Ascending aorta (tissue), 2 donors: ENCODE data around the gene RPL5. TPM values are rescaled to one million over a fixed set of nuclear protein-coding genes. Genes with fewer than 3 reads are reported as not detected.

ENCODE experiments used
- DNase-seq, 2 donors: peaks; one replicate each; pipeline ENCODE4 v3.0.0-alpha.2; 2019; ENCODE audit warnings: low spot score in 2 of 2
- H3K27ac ChIP-seq, 2 donors: fragments of 200-600 bp; sonication (generic); one replicate each; pipeline ENCODE4 v1.5.1; 2016 to 2017; ENCODE audit warnings: mild to moderate bottlenecking in 1 of 2
- H3K27me3 ChIP-seq: fragments of 200-600 bp; sonication (generic); one replicate; pipeline ENCODE4 v1.5.1; 2017
- H3K36me3 ChIP-seq, 2 donors: fragments of 200-600 bp; sonication (generic); one replicate each; pipeline ENCODE4 v1.5.1; 2016
- H3K4me1 ChIP-seq, 2 donors: fragments of 200-600 bp; sonication (generic); one replicate each; pipeline ENCODE4 v1.5.1; 2016 to 2017; ENCODE audit warnings: mild to moderate bottlenecking in 1 of 2
- H3K4me3 ChIP-seq, 2 donors: fragments of 200-600 bp; sonication (generic); one replicate each; pipeline ENCODE4 v1.5.1; 2016 to 2017; ENCODE audit warnings: mild to moderate bottlenecking in 1 of 2
- H3K9me3 ChIP-seq, 2 donors: fragments of 200-600 bp; sonication (generic); one replicate each; pipeline ENCODE4 v1.5.1; 2016
- CTCF ChIP-seq, 3 experiments: fragments of 200-600 bp in 2 of 3; fragments of 450-650 bp in 1 of 3; sonication (generic) in 2 of 3; IDR thresholded peaks; one replicate each; pipeline ENCODE4 v1.5.1; 2016 to 2019; ENCODE audit warnings: antibody characterized with exemption in 3 of 3, mild to moderate bottlenecking in 1 of 3, moderate library complexity in 1 of 3
- intact Hi-C: fragments of 100-400 bp; cut with DNase I; formaldehyde crosslinking; loops from one replicate; pipeline ENCODE4 v1.15.1; 2023
- total RNA-seq: library from RNA; depleted of rRNA; stranded (reverse); fragments of >200 nt; gene quantifications from one replicate; pipeline ENCODE4 v1.1.0, GENCODE V29; 2016

Gene RPL5
- total RNA-seq, 1 donor from 2014 or later: 617 TPM

DNA sequence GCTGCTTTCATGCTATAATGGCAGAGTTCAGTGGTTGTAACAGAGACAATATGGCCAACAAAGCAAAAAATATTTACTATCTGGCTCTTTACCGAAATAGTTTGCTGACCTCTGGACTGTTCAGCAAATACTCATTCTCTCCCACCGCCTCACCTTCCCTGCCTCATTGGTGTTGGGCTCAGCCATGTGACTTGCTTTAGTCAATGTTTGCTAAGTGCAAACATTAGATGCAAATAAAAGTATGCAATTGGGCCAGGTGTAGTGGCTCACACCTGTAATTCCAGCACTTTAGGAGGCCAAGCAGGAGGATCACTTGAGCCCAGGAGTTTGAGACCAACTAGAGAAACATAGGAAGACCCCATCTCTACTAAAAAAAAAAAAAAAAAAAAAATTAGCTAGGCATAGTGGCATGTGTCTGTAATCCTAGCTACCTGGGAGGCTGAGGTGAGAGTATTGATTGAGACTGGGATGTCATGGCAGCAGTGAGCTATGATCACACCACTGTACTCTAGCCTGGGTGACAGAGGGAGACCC, 55.1 kb downstream of the RPL5 start:
- no peak for TF ChIP-seq CTCF (IDR thresholded peaks at IDR 0.05)
- H3K9me3 ChIP-seq: peaks cover 0 to 10% of the 10 kb centered on the region in 2 donors
- intact Hi-C loops: no loop called here
- H3K27me3 ChIP-seq: no peaks in the 10 kb centered on the region
- H3K4me1 ChIP-seq: no peaks in the 10 kb centered on the region
- H3K36me3 ChIP-seq: no peaks in the 10 kb centered on the region
- no peak for DNase-seq
- H3K27ac ChIP-seq: no peak overlapping the region
- no peak overlapping the region for H3K4me3 ChIP-seq

DNA sequence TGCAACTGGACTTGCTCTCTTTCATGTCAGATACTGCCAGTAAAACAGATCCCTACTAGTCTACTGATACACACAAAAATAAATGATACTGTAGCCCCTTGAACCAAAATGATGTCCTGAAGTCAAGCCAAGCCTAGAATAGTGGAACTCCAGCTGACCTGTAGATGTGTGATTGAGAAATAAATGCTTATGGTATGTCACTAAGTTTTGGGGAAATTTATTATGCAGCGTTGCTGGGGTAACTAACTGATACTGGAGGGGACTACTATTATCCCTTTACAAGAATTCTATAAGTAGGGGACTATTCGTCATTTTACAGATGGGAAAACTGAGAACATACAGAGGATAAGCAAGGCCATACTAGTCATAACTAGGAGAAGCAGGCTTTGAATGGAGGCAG, 55.6 kb downstream of the RPL5 start:
- no peaks in the 10 kb centered on the region for H3K4me1 ChIP-seq
- no peaks in the 10 kb centered on the region for H3K27me3 ChIP-seq
- no peak for TF ChIP-seq CTCF (IDR thresholded peaks at IDR 0.05)
- H3K4me3 ChIP-seq: no peak overlapping the region
- H3K9me3 ChIP-seq: peaks cover 0 to 10% of the 10 kb centered on the region in 2 donors
- intact Hi-C loops: no loop called here
- no peak overlapping the region for H3K27ac ChIP-seq
- no peaks in the 10 kb centered on the region for H3K36me3 ChIP-seq
- no peak for DNase-seq

Other genes starting within 250 kb of the RPL5 start
- 19.8 TPM for gene EVI5, start 46.9 kb upstream of the RPL5 start, total RNA-seq
- gene DIPK1A, start 129.4 kb downstream of the RPL5 start, total RNA-seq: 7.0 TPM
- 2.3 TPM for gene MTF2, start 247.2 kb downstream of the RPL5 start, total RNA-seq